BLaER1 treated with 17β-estradiol and CSF1 and Interleukin-3, amounts not matched to agents 10 nM and 100 nM (cell line): ENCODE measurements around the gene CADPS2.
"Not testable (repeated sequence)": the region's sequence is repeated elsewhere in the genome, so short reads cannot be mapped to it uniquely, and the experiment has no call there.

Source experiments
- H3K27ac ChIP-seq, 11 experiments: shearing (Covaris generic); formaldehyde crosslinking; 2 replicates each; pipeline ENCODE4 v1.8.1; 2022
- H3K27me3 ChIP-seq, 11 experiments: shearing (Covaris generic); formaldehyde crosslinking; 2 replicates each; pipeline ENCODE4 v1.8.1; 2022
- H3K36me3 ChIP-seq, 11 experiments: shearing (Covaris generic); formaldehyde crosslinking; 2 replicates each; pipeline ENCODE4 v1.8.1; 2022
- H3K4me1 ChIP-seq, 10 experiments: shearing (Covaris generic); formaldehyde crosslinking; 2 replicates each; pipeline ENCODE4 v1.8.1; 2022
- H3K4me2 ChIP-seq, 11 experiments: shearing (Covaris generic); formaldehyde crosslinking; 2 replicates each; pipeline ENCODE4 v1.8.1; 2022
- H3K4me3 ChIP-seq, 10 experiments: shearing (Covaris generic); formaldehyde crosslinking; 2 replicates each; pipeline ENCODE4 v1.8.1; 2022
- H3K9ac ChIP-seq, 11 experiments: shearing (Covaris generic); formaldehyde crosslinking; 2 replicates each; pipeline ENCODE4 v1.8.1; 2022
- H3K9me3 ChIP-seq, 11 experiments: shearing (Covaris generic); formaldehyde crosslinking; replicated peaks in 1 of 11; 2 replicates each; pipeline ENCODE4 v1.8.1; 2022
- H4K20me1 ChIP-seq, 11 experiments: shearing (Covaris generic); formaldehyde crosslinking; 2 replicates each; pipeline ENCODE4 v1.8.1; 2022
- Cebpa-rat ChIP-seq, 11 experiments: shearing (Covaris generic); IDR thresholded peaks; 2 replicates each; pipeline ENCODE4 v1.8.1; 2022

The CADPS2 gene

DNA sequence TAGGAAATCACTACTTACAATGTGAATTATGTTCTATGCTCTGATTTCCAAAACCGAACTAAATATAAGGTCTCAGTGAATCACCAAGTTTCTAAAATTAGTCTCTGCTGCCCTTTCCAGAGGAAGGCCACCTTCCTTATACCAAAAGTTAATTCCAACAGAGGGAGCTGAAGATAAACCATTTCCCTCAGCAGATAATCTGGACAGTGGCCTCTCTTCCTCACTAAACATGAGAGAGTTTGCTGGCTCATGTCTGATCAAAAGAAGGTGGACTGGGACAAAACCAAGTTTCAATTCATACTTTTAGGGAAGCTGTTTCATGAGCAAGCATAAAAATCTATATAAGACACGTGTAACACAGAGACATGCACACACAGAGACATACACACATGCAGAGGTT, 588.1 kb downstream of the CADPS2 start:
- Histone ChIP-seq H3K9ac (no peak overlapping the region), H4K20me1 (no peaks in the 10 kb centered on the region), H3K27me3 (peaks cover 0 to 4% (median 0%) of the 10 kb centered on the region in 11 experiments; a peak in 1 of 22 replicates), H3K4me1 (no peaks in the 10 kb centered on the region), H3K36me3 (no peaks in the 10 kb centered on the region), H3K4me2 (no peak overlapping the region), H3K27ac (no peak overlapping the region), H3K9me3 (peaks cover 22 to 35% (median 28%) of the 10 kb centered on the region in 11 experiments; a peak in 21 of 22 replicates), H3K4me3 (no peak overlapping the region)
- no peak for TF ChIP-seq Cebpa-rat (IDR thresholded peaks at IDR 0.05)

DNA sequence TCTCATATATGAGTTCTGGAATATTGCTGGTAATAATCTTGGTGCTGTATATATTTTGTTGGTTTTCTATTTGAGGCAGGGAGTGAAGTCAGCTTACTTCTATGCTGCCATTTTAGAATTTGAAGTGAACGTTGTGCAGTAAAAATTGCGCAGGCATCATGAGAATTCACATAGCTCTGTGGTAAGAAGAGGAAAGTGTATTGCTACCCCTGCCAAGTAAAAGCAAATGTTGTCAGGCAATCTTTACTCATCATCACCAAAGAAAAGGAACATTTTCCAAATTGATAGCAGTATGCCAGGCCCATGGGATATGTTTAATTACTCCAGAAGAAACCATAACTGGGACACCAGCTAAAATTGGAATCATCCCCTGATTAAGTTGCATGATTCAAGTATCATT, 595.1 kb downstream of the CADPS2 start:
- H3K4me3 ChIP-seq = no peak overlapping the region
- H3K9me3 ChIP-seq = no peaks in the 10 kb centered on the region; a peak in 1 of 22 replicates
- H3K36me3 ChIP-seq = no peaks in the 10 kb centered on the region
- no peaks in the 10 kb centered on the region for H4K20me1 ChIP-seq
- no peaks in the 10 kb centered on the region for H3K4me1 ChIP-seq
- TF ChIP-seq Cebpa-rat (IDR thresholded peaks at IDR 0.05) = no peak
- no peak overlapping the region for H3K4me2 ChIP-seq
- no peak overlapping the region for H3K9ac ChIP-seq
- no peaks in the 10 kb centered on the region for H3K27me3 ChIP-seq
- no peak overlapping the region for H3K27ac ChIP-seq

DNA sequence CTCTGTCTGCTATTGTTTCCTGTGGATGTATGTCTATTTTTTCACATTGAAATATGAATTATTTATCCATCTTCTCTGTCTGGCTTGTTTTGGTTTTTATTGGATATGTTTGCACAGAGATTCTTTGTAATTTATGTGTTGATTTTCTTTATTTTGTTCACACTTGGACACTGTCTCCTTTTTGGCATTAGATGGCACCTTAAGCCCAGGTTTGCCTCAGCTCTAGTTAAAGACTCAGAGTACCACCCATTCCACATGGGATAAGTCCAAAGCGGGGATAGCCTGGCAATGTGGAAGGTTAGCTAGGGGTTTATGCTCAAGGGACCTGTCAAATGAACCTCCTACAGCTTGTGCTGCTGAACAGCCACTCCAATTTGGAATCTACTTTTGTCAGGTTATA, 595.8 kb downstream of the CADPS2 start:
- no peaks in the 10 kb centered on the region for H3K4me1 ChIP-seq
- H3K36me3 ChIP-seq = no peaks in the 10 kb centered on the region
- no peak overlapping the region for H3K27ac ChIP-seq
- H3K9ac ChIP-seq = no peak overlapping the region
- H4K20me1 ChIP-seq = no peaks in the 10 kb centered on the region
- no peaks in the 10 kb centered on the region; a peak in 1 of 22 replicates for H3K9me3 ChIP-seq
- TF ChIP-seq Cebpa-rat (IDR thresholded peaks at IDR 0.05) = no peak
- no peak overlapping the region for H3K4me2 ChIP-seq
- no peaks in the 10 kb centered on the region for H3K27me3 ChIP-seq
- no peak overlapping the region for H3K4me3 ChIP-seq

- Histone ChIP-seq H3K36me3 (no peaks in the 10 kb centered on the region), H3K4me3 (no peak overlapping the region), H3K27ac (no peak overlapping the region), H3K4me1 (no peaks in the 10 kb centered on the region), H3K27me3 (no peaks in the 10 kb centered on the region), H3K9me3 (no peaks in the 10 kb centered on the region; a peak in 1 of 22 replicates), H3K9ac (no peak overlapping the region), H4K20me1 (no peaks in the 10 kb centered on the region), H3K4me2 (no peak overlapping the region)
- TF ChIP-seq Cebpa-rat (IDR thresholded peaks at IDR 0.05) = no peak
Measured at GRCh38 chr7:122289426-122289825, 596.8 kb downstream of the CADPS2 start.

DNA sequence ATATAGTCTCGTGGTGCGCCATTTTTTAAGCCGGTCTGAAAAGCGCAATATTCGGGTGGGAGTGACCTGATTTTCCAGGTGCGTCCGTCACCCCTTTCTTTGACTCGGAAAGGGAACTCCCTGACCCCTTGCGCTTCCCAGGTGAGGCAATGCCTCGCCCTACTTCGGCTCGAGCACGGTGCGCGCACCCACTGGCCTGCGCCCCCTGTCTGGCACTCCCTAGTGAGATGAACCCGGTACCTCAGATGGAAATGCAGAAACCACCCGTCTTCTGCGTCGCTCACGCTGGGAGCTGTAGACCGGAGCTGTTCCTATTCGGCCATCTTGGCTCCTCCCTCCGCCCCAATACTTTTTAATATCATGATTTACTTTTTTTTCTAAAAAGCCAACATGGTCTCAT, 601.7 kb downstream of the CADPS2 start:
- not testable (repeated sequence) for H4K20me1 ChIP-seq, H3K4me2 ChIP-seq, H3K9me3 ChIP-seq, H3K9ac ChIP-seq, H3K4me3 ChIP-seq, H3K27me3 ChIP-seq, H3K36me3 ChIP-seq, H3K4me1 ChIP-seq, H3K27ac ChIP-seq

DNA sequence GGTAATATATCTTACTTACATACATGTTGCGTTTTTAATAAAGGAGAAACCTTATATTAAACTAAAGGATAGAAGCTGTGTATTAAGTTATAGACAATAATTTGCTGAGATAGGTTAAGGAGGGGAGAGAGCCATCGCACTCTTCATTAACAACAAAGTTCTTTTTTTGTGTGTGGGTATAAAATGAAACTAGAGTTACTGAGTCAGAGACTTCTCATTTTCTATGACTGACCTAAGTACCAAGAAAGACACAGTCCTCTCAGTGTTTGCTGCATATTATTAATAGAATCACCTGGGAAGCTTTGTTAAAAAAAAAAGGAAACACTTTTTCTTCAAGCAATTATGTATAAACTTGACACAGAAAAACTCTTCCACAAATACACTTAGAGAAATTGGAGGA, 613.1 kb downstream of the CADPS2 start:
- H3K4me3 ChIP-seq = no peak overlapping the region
- H3K4me2 ChIP-seq = no peak overlapping the region
- no peak overlapping the region for H3K27ac ChIP-seq
- H3K27me3 ChIP-seq = no peaks in the 10 kb centered on the region
- TF ChIP-seq Cebpa-rat (IDR thresholded peaks at IDR 0.05) = no peak
- no peaks in the 10 kb centered on the region for H3K9me3 ChIP-seq
- no peaks in the 10 kb centered on the region for H3K4me1 ChIP-seq
- no peaks in the 10 kb centered on the region for H3K36me3 ChIP-seq
- H4K20me1 ChIP-seq = no peaks in the 10 kb centered on the region
- H3K9ac ChIP-seq = no peak overlapping the region

GRCh38 chr7:122269241-122269640, 617.0 kb downstream of the CADPS2 start:
- H3K27me3 ChIP-seq = no peaks in the 10 kb centered on the region
- H3K4me3 ChIP-seq = no peak overlapping the region
- H3K36me3 ChIP-seq = no peaks in the 10 kb centered on the region
- no peak overlapping the region for H3K27ac ChIP-seq
- TF ChIP-seq Cebpa-rat (IDR thresholded peaks at IDR 0.05) = no peak
- H3K4me2 ChIP-seq = no peak overlapping the region
- H4K20me1 ChIP-seq = no peaks in the 10 kb centered on the region
- no peaks in the 10 kb centered on the region for H3K4me1 ChIP-seq
- no peaks in the 10 kb centered on the region for H3K9me3 ChIP-seq
- H3K9ac ChIP-seq = no peak overlapping the region
